AG04450 (cell line): ENCODE measurements around the gene PROZ. TPM values are rescaled to one million over a fixed set of nuclear protein-coding genes. Genes with fewer than 3 reads are reported as not detected.
"Not testable (repeated sequence)": the region's sequence is repeated elsewhere in the genome, so short reads cannot be mapped to it uniquely, and the experiment has no call there.

Experiments used
- CTCF ChIA-PET: fragments of 300-600, 350-600 bp; formaldehyde crosslinking; extraction: SDS; loops from one replicate; lab custom pipeline; 2022; ENCODE audit warnings: antibody characterized with exemption, inconsistent platforms; lab: Charles Lee
- POLR2A ChIA-PET: fragments of 350-600 bp; formaldehyde crosslinking; extraction: SDS; loops from one replicate; lab custom pipeline; 2021; ENCODE audit warnings: antibody characterized with exemption, inconsistent platforms; lab: Yijun Ruan, JAX
- DNase-seq: peaks from one replicate; pipeline ENCODE4 v3.0.0-alpha.2; 2011; ENCODE audit warnings: low read depth, low spot score
- H3K27ac ChIP-seq: one replicate; pipeline ENCODE4 v1.5.1; 2012; ENCODE audit warnings: low read depth, low read length, control low read depth
- H3K27me3 ChIP-seq: one replicate; pipeline ENCODE4 v1.6.0; 2012; ENCODE audit warnings: low read length; ENCODE audit not compliant: control insufficient read depth, insufficient read depth
- H3K4me3 ChIP-seq: 2 replicates; pipeline ENCODE4 v1.5.1; 2011; ENCODE audit warnings: mild to moderate bottlenecking, low read depth, low read length, control low read depth
- H3K9me3 ChIP-seq: 2 replicates; pipeline ENCODE4 v1.5.1; 2012; ENCODE audit warnings: low read length; ENCODE audit not compliant: control insufficient read depth, insufficient read depth
- CTCF ChIP-seq: IDR thresholded peaks from 2 replicates; pipeline ENCODE4 v1.5.1; 2011; ENCODE audit warnings: low read depth, low read length, control low read depth, inconsistent platforms
- polyA minus RNA-seq: library from RNA; depleted of rRNA, polyadenylated mRNA; stranded (reverse); fragments of >200 nt; gene quantifications from 2 replicates; pipeline ENCODE4 v1.2.3, GENCODE V29; 2011; rRNA and poly(A)+ RNA removed
- polyA plus RNA-seq: library from polyadenylated mRNA; depleted of rRNA; stranded (reverse); fragments of >200 nt; gene quantifications from 2 replicates; pipeline ENCODE4 v1.2.3, GENCODE V29; 2011; rRNA removed

PROZ gene
- polyA plus RNA-seq, result not detected in 2 replicates
- polyA minus RNA-seq, result not detected in 2 replicates

- no peak for DNase-seq
- ChIA-PET POLR2A (no interaction called here), CTCF (no interaction called here)
- Histone ChIP-seq H3K9me3 (peaks cover 5% of the 10 kb centered on the region; the same call in 1 of the 2 replicates), H3K27ac (no peak within 1 kb of the TSS), H3K4me3 (no peak within 1 kb of the TSS), H3K27me3 (peaks cover 1% of the 10 kb centered on the region)
- no peak for TF ChIP-seq CTCF
These were observed at the start of gene PROZ for GRCh38 chr13:113157929-113158747. PROZ (plus strand) TSS chr13:113158648; CDS start chr13:113158661, 13 bp downstream.

- DNase-seq, result no peak
- peaks cover 30% of the 10 kb centered on the region for H3K9me3 ChIP-seq
- no peak overlapping the region for H3K4me3 ChIP-seq
- peaks cover 18% of the 10 kb centered on the region for H3K27me3 ChIP-seq
- CTCF ChIA-PET, result no interaction called here
- H3K27ac ChIP-seq, result no peak overlapping the region
- POLR2A ChIA-PET, result no interaction called here
- no peak for TF ChIP-seq CTCF
These were observed 49.0 kb upstream of the PROZ start for GRCh38 chr13:113109151-113110047.

GRCh38 chr13:113110048-113110851, 48.2 kb upstream of the PROZ start:
- ChIA-PET POLR2A (no interaction called here), CTCF (no interaction called here)
- Histone ChIP-seq H3K27ac (no peak overlapping the region), H3K9me3 (peaks cover 30% of the 10 kb centered on the region), H3K4me3 (peak overlapping the region; percentile 41), H3K27me3 (peaks cover 20% of the 10 kb centered on the region)
- no peak for DNase-seq
- TF ChIP-seq CTCF, result no peak

- ChIA-PET CTCF (no interaction called here), POLR2A (no interaction called here)
- Histone ChIP-seq H3K27me3 (peaks cover 22% of the 10 kb centered on the region), H3K4me3 (peak overlapping the region; percentile 41), H3K9me3 (peaks cover 30% of the 10 kb centered on the region), H3K27ac (no peak overlapping the region)
- TF ChIP-seq CTCF, result no peak
- DNase-seq, result no peak
These were observed 47.6 kb upstream of the PROZ start for GRCh38 chr13:113110852-113111315.

GRCh38 chr13:113111821-113112220, 46.6 kb upstream of the PROZ start:
- peaks cover 27% of the 10 kb centered on the region for H3K9me3 ChIP-seq
- H3K27ac ChIP-seq, H3K4me3 ChIP-seq, DNase-seq, CTCF ChIA-PET, POLR2A ChIA-PET: not testable (repeated sequence)
- peaks cover 22% of the 10 kb centered on the region for H3K27me3 ChIP-seq

GRCh38 chr13:113112475-113112874, 46.0 kb upstream of the PROZ start:
- POLR2A ChIA-PET, H3K27ac ChIP-seq, DNase-seq, CTCF ChIA-PET, H3K4me3 ChIP-seq: not testable (repeated sequence)
- H3K27me3 ChIP-seq, result peaks cover 22% of the 10 kb centered on the region
- H3K9me3 ChIP-seq, result peaks cover 24% of the 10 kb centered on the region
